Inflammatory macrophage (primary cell): ENCODE results near the gene SPOCD1.
A peak's percentile ranks its signal among the peaks of the same experiment; 100 is the strongest.

Experiments
- DNase-seq, 2 donors: peaks; one replicate each; pipeline ENCODE4 v3.0.0-alpha.2; 2020 to 2022

SPOCD1 gene

GRCh38 chr1:31754397-31754796 lies 61.4 kb downstream of the SPOCD1 start:
- DNase-seq: no peak

GRCh38 chr1:31753707-31754349 lies 62.0 kb downstream of the SPOCD1 start:
- no peak for DNase-seq

GRCh38 chr1:31752952-31753475 lies 62.8 kb downstream of the SPOCD1 start:
- no peak for DNase-seq

DNA sequence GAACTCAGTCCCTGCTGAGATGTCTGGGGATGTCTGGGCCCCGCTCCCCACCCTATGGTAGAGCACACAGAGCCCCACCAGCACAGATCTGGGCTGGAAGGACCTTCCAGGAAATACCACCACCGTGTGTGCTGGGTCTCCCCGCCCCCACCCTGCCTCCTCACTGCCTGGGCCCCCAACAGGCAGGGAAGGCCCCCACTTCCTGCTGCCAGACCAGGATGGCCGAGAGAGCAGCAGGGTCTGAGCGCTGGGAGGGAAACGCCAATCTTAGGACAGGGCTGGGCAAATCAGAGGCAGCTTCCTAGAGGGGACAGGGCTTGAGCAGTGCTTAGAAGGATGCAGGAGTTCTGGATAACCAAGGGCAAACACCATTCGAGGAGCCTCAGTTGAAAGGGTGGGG lies 63.6 kb downstream of the SPOCD1 start:
- no peak for DNase-seq

DNA sequence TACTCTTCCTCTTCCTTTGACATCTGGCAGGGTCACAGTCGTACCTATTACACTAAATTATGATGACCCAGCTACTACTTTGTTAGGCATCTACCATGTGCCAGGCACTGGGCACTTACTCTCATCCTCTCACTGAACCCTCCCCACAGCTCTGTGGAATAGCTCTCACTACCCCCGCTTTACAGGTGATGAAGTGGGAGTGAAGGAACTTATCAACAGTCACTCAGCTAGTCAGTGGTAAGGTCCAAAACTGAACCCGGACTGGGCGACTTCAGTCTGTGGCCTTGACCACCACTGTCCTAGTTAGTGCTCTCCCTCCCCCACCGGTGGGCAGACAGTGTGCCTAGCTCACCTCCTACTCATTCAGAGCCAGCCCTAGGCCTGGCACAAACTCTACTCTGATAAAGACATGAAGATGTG lies 64.0 kb downstream of the SPOCD1 start:
- DNase-seq: no peak

- peak; percentile 19 to 46 for DNase-seq
These were observed 64.8 kb downstream of the SPOCD1 start for GRCh38 chr1:31750858-31751510.

- no peak for DNase-seq
These were observed 65.8 kb downstream of the SPOCD1 start for GRCh38 chr1:31749785-31750735.

- no peak for DNase-seq
These were observed 67.5 kb downstream of the SPOCD1 start for GRCh38 chr1:31748365-31748764.

DNA sequence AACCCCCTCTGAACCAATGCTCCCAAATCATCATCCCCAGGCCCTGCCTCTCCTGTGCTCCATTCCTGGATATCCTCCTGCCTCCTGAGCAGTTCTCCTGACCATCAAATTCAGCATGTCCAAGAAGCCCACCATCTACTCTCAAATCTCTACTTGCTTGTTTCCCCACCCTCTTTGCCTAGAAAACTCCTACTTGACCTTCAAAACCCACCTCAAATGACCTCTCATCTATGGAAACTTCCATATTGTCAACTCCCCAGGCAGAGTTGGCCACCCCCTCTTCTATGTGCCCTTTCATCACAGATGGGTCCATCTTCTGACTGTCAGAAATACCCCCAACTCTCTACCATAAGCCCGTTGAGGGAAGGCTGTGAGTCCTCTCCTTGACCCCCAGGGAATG lies 68.5 kb downstream of the SPOCD1 start:
- no peak for DNase-seq

GRCh38 chr1:31746687-31747086 lies 69.1 kb downstream of the SPOCD1 start:
- no peak for DNase-seq

- no peak for DNase-seq
These were observed 69.7 kb downstream of the SPOCD1 start for GRCh38 chr1:31745946-31746670.

GRCh38 chr1:31745096-31745945 lies 70.5 kb downstream of the SPOCD1 start:
- DNase-seq: peak; percentile 56 to 64

DNA sequence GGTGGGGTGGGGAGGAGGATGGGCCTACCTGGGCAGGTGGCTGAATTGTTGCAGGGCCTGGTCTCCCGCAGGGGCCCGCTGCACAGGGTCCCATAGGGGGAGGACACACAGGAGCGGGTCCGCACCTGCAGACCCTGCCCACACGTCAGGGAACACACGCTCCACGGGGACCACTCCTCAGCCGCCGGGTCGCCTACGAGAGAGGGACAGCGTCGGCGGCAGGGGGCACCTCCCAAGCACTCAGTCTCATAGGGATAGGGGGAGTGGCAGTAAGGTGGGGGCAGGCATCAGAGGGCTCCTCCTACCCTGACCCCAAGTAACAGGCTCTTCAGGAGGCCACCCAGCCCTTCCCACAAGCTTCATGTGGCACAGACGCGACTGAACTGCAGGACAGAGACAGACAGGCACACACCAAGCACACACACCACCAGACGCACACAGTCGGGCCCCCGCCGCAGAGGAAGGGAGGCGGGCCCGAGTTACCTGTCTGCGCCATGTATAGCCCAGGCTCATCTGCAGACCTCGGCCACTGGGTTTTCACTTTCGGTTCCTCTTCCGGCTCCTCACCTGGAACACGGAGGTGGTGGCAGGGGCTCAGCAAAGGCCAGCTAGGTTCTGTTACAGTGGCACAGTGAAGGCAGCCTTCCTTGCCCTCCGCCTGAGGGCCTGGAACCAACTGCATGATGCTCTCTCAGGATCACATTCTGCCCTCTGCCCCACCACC lies 71.5 kb downstream of the SPOCD1 start:
- no peak for DNase-seq

GRCh38 chr1:31742462-31743212 lies 73.2 kb downstream of the SPOCD1 start:
- DNase-seq: no peak
